Measurements from ENCODE around the gene CUBN. TPM values are rescaled to one million over a fixed set of nuclear protein-coding genes. Genes with fewer than 3 reads are reported as not detected.

Gene CUBN
- total RNA-seq, 1 experiment from 2014 or later = 4.6 TPM

DNA sequence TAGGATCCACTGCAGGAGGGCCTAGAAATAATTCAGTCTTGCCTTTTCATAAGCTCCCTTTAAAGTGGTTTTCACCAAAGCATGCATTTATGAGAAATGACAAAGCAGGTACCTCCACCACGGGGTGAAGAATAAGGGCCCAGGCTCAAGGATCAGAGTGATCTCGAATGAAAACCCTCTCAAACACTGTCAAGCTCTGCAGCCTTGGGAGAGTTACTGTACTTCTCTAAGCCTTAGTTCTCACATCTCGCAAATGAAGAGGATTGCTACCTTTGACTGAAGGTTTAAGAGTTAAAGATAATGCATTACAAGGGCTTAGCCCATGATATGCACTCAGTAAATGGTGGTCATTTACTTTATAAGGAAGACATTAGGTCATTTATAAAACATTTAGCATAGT is 81.7 kb downstream of the CUBN start:
- Histone ChIP-seq H3K4me3 (ENCODE audit: low read depth, low read length) (no peak overlapping the region), H3K4me1 (no peaks in the 10 kb centered on the region), H3K9me3 (no peaks in the 10 kb centered on the region), H3K36me3 (ENCODE audit: control insufficient read depth, insufficient read depth, low read length) (peaks cover 1% of the 10 kb centered on the region; the same call in 1 of the 2 replicates), H3K27me3 (replicated peaks; ENCODE audit: control insufficient read depth, insufficient read depth, low read length) (no peaks in the 10 kb centered on the region)
- POLR2A ChIA-PET = no interaction called here
- Mint-ChIP-seq H3K4me1 (ENCODE audit: low read depth, unreplicated experiment) (no peaks in the 10 kb centered on the region), H3K27ac (ENCODE audit: unreplicated experiment) (no peak overlapping the region), H3K9me3 (ENCODE audit: unreplicated experiment) (peaks cover 33% of the 10 kb centered on the region), H3K4me3 (ENCODE audit: unreplicated experiment) (no peak overlapping the region), H3K27me3 (ENCODE audit: insufficient read depth, unreplicated experiment) (no peaks in the 10 kb centered on the region), H3K36me3 (ENCODE audit: insufficient read depth, unreplicated experiment) (no peaks in the 10 kb centered on the region)
- no peak for DNase-seq
- intact Hi-C loops (cut with micrococcal nuclease; ENCODE audit: unreplicated experiment) = no loop called here
- no TSS peak for BruUV-seq (replicated peaks)
- CTCF ChIA-PET = no interaction called here
- TF ChIP-seq, protein P1, sequence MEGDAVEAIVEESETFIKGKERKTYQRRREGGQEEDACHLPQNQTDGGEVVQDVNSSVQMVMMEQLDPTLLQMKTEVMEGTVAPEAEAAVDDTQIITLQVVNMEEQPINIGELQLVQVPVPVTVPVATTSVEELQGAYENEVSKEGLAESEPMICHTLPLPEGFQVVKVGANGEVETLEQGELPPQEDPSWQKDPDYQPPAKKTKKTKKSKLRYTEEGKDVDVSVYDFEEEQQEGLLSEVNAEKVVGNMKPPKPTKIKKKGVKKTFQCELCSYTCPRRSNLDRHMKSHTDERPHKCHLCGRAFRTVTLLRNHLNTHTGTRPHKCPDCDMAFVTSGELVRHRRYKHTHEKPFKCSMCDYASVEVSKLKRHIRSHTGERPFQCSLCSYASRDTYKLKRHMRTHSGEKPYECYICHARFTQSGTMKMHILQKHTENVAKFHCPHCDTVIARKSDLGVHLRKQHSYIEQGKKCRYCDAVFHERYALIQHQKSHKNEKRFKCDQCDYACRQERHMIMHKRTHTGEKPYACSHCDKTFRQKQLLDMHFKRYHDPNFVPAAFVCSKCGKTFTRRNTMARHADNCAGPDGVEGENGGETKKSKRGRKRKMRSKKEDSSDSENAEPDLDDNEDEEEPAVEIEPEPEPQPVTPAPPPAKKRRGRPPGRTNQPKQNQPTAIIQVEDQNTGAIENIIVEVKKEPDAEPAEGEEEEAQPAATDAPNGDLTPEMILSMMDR (IDR thresholded peaks at IDR 0.05; ENCODE audit: insufficient read depth in 1 of 2, low read depth in 1 of 2, low read length in 1 of 2, severe bottlenecking in 1 of 2, unreplicated experiment in 1 of 2) = no peak

DNA sequence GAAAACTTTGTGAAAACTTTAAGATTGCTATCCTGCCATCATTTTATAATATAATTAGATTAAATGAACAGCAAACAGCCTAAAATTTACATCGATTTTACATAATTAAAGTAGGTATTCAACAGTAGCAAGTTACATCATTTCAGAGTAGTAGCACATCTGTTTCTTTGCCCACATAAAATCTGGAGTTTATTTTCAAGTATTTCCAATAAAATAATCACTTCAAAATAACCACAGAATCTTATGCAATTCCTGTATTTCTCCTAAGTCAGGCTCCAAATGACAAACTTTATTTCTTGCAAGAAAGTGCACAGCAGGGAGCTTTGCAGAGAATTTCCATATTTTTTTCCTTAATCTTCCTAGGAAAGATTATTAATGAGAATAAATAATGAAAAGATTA is 82.6 kb downstream of the CUBN start:
- Mint-ChIP-seq H3K4me1 (ENCODE audit: low read depth, unreplicated experiment) (no peaks in the 10 kb centered on the region), H3K4me3 (ENCODE audit: unreplicated experiment) (no peak overlapping the region), H3K27me3 (ENCODE audit: insufficient read depth, unreplicated experiment) (no peaks in the 10 kb centered on the region), H3K9me3 (ENCODE audit: unreplicated experiment) (peaks cover 24% of the 10 kb centered on the region), H3K27ac (ENCODE audit: unreplicated experiment) (no peak overlapping the region), H3K36me3 (ENCODE audit: insufficient read depth, unreplicated experiment) (no peaks in the 10 kb centered on the region)
- Histone ChIP-seq H3K27me3 (replicated peaks; ENCODE audit: control insufficient read depth, insufficient read depth, low read length) (no peaks in the 10 kb centered on the region), H3K9me3 (no peaks in the 10 kb centered on the region), H3K4me3 (ENCODE audit: low read depth, low read length) (no peak overlapping the region), H3K4me1 (no peaks in the 10 kb centered on the region), H3K36me3 (ENCODE audit: control insufficient read depth, insufficient read depth, low read length) (peaks cover 1% of the 10 kb centered on the region; the same call in 1 of the 2 replicates)
- no TSS peak for BruUV-seq (replicated peaks)
- ChIA-PET POLR2A (no interaction called here), CTCF (no interaction called here)
- intact Hi-C loops (cut with micrococcal nuclease; ENCODE audit: unreplicated experiment) = no loop called here
- no peak for DNase-seq
- TF ChIP-seq, protein P1 (IDR thresholded peaks at IDR 0.05; ENCODE audit: insufficient read depth in 1 of 2, low read depth in 1 of 2, low read length in 1 of 2, severe bottlenecking in 1 of 2, unreplicated experiment in 1 of 2) = no peak

DNA sequence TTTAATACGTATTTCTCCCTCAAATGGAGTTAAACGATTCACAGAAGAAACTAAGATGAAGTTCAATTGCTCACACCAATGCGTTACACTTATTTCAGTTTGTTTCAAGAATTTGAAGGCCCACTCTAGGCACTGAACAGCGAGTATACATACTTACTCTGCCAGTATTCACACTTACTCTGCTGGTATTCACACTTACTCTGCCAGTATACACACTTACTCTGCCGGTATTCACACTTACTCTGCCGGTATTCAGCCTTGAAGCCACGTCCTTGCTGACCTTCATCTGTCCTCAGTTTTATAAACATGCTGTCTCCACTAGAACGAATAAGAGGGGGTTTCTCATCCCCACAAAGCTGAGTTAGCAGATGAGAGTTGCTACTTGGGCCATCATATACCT is 86.0 kb downstream of the CUBN start:
- Histone ChIP-seq H3K27me3 (replicated peaks; ENCODE audit: control insufficient read depth, insufficient read depth, low read length) (no peaks in the 10 kb centered on the region), H3K9me3 (no peaks in the 10 kb centered on the region), H3K4me3 (ENCODE audit: low read depth, low read length) (no peak overlapping the region), H3K4me1 (no peaks in the 10 kb centered on the region), H3K36me3 (ENCODE audit: control insufficient read depth, insufficient read depth, low read length) (peaks cover 1% of the 10 kb centered on the region; the same call in 1 of the 2 replicates)
- Mint-ChIP-seq H3K27me3 (ENCODE audit: insufficient read depth, unreplicated experiment) (no peaks in the 10 kb centered on the region), H3K4me1 (ENCODE audit: low read depth, unreplicated experiment) (no peaks in the 10 kb centered on the region), H3K36me3 (ENCODE audit: insufficient read depth, unreplicated experiment) (no peaks in the 10 kb centered on the region), H3K4me3 (ENCODE audit: unreplicated experiment) (no peak overlapping the region), H3K9me3 (ENCODE audit: unreplicated experiment) (no peaks in the 10 kb centered on the region), H3K27ac (ENCODE audit: unreplicated experiment) (no peak overlapping the region)
- DNase-seq = no peak
- TF ChIP-seq, protein P1 (IDR thresholded peaks at IDR 0.05; ENCODE audit: insufficient read depth in 1 of 2, low read depth in 1 of 2, low read length in 1 of 2, severe bottlenecking in 1 of 2, unreplicated experiment in 1 of 2) = no peak
- intact Hi-C loops (cut with micrococcal nuclease; ENCODE audit: unreplicated experiment) = no loop called here
- no TSS peak for BruUV-seq (replicated peaks)
- CTCF ChIA-PET = no interaction called here
- POLR2A ChIA-PET = no interaction called here

Measured in Caco-2 (cell line).